MCF 10A (cell line): ENCODE data around the gene BOLA2B. TPM values are rescaled to one million over a fixed set of nuclear protein-coding genes. Genes with fewer than 3 reads are reported as not detected.

Experiments used
- BruUV-seq: library from RNA; stranded (reverse); fragments of 400-500 nt; replicated peaks from 2 replicates; lab custom pipeline; 2021; lab: Mats Ljungman, UMichigan
- CTCF ChIA-PET: fragments of 300-600 bp; sonication (Branson Sonifier 250); formaldehyde crosslinking; extraction: SDS; loops from one replicate; lab custom pipeline; 2021; ENCODE audit warnings: antibody characterized with exemption, inconsistent platforms; lab: Yijun Ruan, JAX
- POLR2A ChIA-PET: fragments of 300-600, 350-650 bp; sonication (Branson Sonifier 250); formaldehyde crosslinking; extraction: SDS; loops from one replicate; lab custom pipeline; 2020; ENCODE audit warnings: antibody characterized with exemption, inconsistent platforms; lab: Yijun Ruan, JAX
- DNase-seq: peaks from one replicate; pipeline ENCODE4 v3.0.0-alpha.2; 2018; ENCODE audit not compliant: unreplicated experiment
- H3K27ac Mint-ChIP-seq: one replicate; pipeline ENCODE4 v1.8.0; 2022; ENCODE audit warnings: mild to moderate bottlenecking, low read depth, mixed read lengths; ENCODE audit not compliant: unreplicated experiment
- H3K27me3 Mint-ChIP-seq: one replicate; pipeline ENCODE4 v1.8.0; 2022; ENCODE audit warnings: mixed read lengths; ENCODE audit not compliant: insufficient read depth, unreplicated experiment
- H3K36me3 Mint-ChIP-seq: one replicate; pipeline ENCODE4 v1.8.0; 2022; ENCODE audit warnings: mild to moderate bottlenecking, moderate library complexity, mixed read lengths; ENCODE audit not compliant: insufficient read depth, unreplicated experiment
- H3K4me1 Mint-ChIP-seq: one replicate; pipeline ENCODE4 v1.8.0; 2022; ENCODE audit warnings: mixed read lengths; ENCODE audit not compliant: insufficient read depth, unreplicated experiment
- H3K4me3 Mint-ChIP-seq: one replicate; pipeline ENCODE4 v1.8.0; 2022; ENCODE audit warnings: mild to moderate bottlenecking, moderate library complexity, mixed read lengths; ENCODE audit not compliant: unreplicated experiment
- H3K9me3 Mint-ChIP-seq: one replicate; pipeline ENCODE4 v1.8.0; 2022; ENCODE audit warnings: mixed read lengths; ENCODE audit not compliant: unreplicated experiment
- intact Hi-C: fragments of 100-400 bp; cut with micrococcal nuclease; formaldehyde crosslinking; loops from 2 replicates; pipeline ENCODE4 v1.14.1; 2022
- total RNA-seq: library from RNA; stranded (reverse); gene quantifications from 2 replicates; pipeline ENCODE4 v1.2.3, GENCODE V29; 2022
- TF ChIP-seq, protein P1 (sequence below): fragments of 200-600 bp; IDR thresholded peaks from one replicate; pipeline ENCODE4 v1.8.0; 2022; ENCODE audit warnings: antibody characterized with exemption, mild to moderate bottlenecking; ENCODE audit not compliant: unreplicated experiment

BOLA2B gene
- total RNA-seq, 1 experiment from 2014 or later, result 132 TPM

DNA sequence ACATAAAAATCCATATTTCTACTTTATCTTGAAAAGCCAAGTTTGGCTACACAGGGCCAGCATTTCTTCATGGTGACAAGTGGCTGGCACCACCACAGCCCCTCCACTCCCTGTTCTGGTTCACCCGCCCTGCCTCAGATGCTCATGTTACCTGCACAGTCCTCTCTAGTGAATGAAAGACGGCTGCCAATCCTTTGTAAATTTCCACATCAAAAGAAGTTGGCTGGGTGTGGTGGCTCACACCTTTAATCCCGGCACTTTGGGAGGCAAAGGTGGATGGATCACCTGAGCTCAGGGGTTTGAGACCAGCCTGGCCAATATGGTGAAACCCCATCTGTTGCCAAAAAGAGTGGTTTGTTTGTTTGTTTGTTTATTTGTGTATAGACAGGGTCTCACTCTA lies 29.9 kb downstream of the BOLA2B start:
- TF ChIP-seq, protein P1, sequence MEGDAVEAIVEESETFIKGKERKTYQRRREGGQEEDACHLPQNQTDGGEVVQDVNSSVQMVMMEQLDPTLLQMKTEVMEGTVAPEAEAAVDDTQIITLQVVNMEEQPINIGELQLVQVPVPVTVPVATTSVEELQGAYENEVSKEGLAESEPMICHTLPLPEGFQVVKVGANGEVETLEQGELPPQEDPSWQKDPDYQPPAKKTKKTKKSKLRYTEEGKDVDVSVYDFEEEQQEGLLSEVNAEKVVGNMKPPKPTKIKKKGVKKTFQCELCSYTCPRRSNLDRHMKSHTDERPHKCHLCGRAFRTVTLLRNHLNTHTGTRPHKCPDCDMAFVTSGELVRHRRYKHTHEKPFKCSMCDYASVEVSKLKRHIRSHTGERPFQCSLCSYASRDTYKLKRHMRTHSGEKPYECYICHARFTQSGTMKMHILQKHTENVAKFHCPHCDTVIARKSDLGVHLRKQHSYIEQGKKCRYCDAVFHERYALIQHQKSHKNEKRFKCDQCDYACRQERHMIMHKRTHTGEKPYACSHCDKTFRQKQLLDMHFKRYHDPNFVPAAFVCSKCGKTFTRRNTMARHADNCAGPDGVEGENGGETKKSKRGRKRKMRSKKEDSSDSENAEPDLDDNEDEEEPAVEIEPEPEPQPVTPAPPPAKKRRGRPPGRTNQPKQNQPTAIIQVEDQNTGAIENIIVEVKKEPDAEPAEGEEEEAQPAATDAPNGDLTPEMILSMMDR, result no peak
- CTCF ChIA-PET, result no interaction called here
- no peaks in the 10 kb centered on the region for H3K27me3 Mint-ChIP-seq
- no TSS peak for BruUV-seq
- no peaks in the 10 kb centered on the region for H3K9me3 Mint-ChIP-seq
- POLR2A ChIA-PET, result no interaction called here
- intact Hi-C loops, result no loop called here
- no peak overlapping the region for H3K4me3 Mint-ChIP-seq
- DNase-seq, result no peak
- no peaks in the 10 kb centered on the region for H3K36me3 Mint-ChIP-seq
- no peaks in the 10 kb centered on the region for H3K4me1 Mint-ChIP-seq
- H3K27ac Mint-ChIP-seq, result no peak overlapping the region

DNA sequence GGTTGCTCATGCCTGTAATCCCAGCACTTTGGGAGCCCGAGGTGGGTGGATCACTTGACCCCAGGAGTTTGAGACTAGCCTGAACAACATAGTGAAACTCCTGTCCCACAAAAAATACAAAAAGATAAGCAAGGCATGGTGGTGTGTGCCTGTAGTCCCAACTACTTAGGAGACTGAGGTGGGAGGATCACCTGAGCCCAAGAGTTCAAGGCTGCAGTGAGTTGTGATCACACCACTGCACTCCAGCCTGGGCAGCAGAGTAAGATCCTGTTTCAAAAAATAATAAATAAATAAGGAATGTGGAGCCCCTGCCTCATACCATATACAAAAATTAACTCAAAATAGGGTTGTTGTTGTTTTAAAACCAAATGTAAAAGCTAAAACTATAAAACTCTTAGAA lies 36.3 kb downstream of the BOLA2B start:
- BruUV-seq, result no TSS peak
- ChIA-PET POLR2A (interaction anchor here (0.6 kb wide), 1 partner anchor 10 kb away, joined by 3 read pairs; no protein-coding TSS in a partner anchor), CTCF (no interaction called here)
- Mint-ChIP-seq H3K36me3 (no peaks in the 10 kb centered on the region), H3K9me3 (no peaks in the 10 kb centered on the region), H3K4me3 (no peak overlapping the region), H3K27me3 (no peaks in the 10 kb centered on the region), H3K27ac (no peak overlapping the region), H3K4me1 (no peaks in the 10 kb centered on the region)
- DNase-seq, result no peak
- TF ChIP-seq, protein P1, result no peak
- intact Hi-C loops, result no loop called here

DNA sequence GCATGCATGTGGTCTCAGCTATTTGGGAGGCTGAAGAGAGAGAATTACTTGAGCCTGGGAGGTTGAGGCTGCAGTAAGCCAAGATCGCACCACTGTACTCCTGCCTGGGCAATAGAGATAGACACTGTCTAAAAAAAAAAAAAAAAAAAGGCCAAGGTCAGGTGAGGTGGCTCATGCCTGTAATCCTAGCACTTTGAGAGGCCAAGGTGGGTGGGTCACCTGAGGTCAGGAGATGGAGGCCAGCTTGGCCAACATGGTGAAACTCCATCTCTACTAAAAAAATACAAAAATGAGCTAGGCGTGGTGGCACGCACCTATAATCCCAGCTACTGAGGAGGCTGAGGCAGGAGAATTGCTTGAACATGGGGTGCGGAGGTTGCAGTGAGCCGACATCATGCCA lies 38.3 kb downstream of the BOLA2B start:
- TF ChIP-seq, protein P1, result no peak
- no peaks in the 10 kb centered on the region for H3K9me3 Mint-ChIP-seq
- H3K36me3 Mint-ChIP-seq, result no peaks in the 10 kb centered on the region
- H3K27me3 Mint-ChIP-seq, result no peaks in the 10 kb centered on the region
- no peak overlapping the region for H3K4me3 Mint-ChIP-seq
- no peak overlapping the region for H3K27ac Mint-ChIP-seq
- no peaks in the 10 kb centered on the region for H3K4me1 Mint-ChIP-seq
- BruUV-seq, result no TSS peak
- intact Hi-C loops, result no loop called here
- CTCF ChIA-PET, result interaction anchor here (1.0 kb wide), 1 partner anchor 31 kb away, joined by 5 read pairs; no protein-coding TSS in a partner anchor
- DNase-seq, result no peak
- POLR2A ChIA-PET, result interaction anchor here (1.5 kb wide), 1 partner anchor 31 kb away, joined by 3 read pairs; no protein-coding TSS in a partner anchor

DNA sequence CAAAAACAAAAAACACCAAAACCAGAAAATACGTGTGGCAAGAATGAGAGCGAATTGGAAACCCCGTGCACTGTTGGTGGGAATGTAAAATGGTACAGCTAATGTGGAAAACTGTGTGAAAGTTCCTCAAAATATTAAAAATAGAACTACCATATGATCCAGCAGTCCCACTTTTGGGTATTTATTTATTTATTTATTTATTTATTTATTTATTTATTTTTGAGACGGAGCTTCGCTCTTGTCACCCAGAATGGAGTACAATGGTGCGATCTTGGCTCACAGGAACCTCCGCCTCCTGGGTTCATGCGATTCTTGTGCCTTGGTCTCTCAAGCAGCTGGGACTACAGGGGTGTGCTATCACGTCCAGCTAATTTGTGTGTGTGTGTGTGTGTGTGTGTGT lies 40.9 kb downstream of the BOLA2B start:
- no peaks in the 10 kb centered on the region for H3K36me3 Mint-ChIP-seq
- ChIA-PET POLR2A (no interaction called here), CTCF (no interaction called here)
- H3K27me3 Mint-ChIP-seq, result no peaks in the 10 kb centered on the region
- H3K4me3 Mint-ChIP-seq, result no peak overlapping the region
- no peak for DNase-seq
- H3K27ac Mint-ChIP-seq, result no peak overlapping the region
- no peaks in the 10 kb centered on the region for H3K9me3 Mint-ChIP-seq
- intact Hi-C loops, result no loop called here
- H3K4me1 Mint-ChIP-seq, result no peaks in the 10 kb centered on the region
- TF ChIP-seq, protein P1, result no peak
- no TSS peak for BruUV-seq
